CD4-positive, alpha-beta memory T cell (primary cell): ENCODE measurements around the gene CLDN24. TPM values are rescaled to one million over a fixed set of nuclear protein-coding genes. Genes with fewer than 3 reads are reported as not detected.
"Not testable (repeated sequence)": the region's sequence is repeated elsewhere in the genome, so short reads cannot be mapped to it uniquely, and the experiment has no call there.

Experiments
- CTCF ChIA-PET: fragments of 350-600 bp; sonication (Branson Sonifier 250); formaldehyde crosslinking; loops from one replicate; lab custom pipeline; 2021; ENCODE audit warnings: inconsistent platforms; ENCODE audit not compliant: partially characterized antibody; lab: Charles Lee
- POLR2A ChIA-PET: fragments of 350-600 bp; sonication (Branson Sonifier 250); formaldehyde crosslinking; loops from one replicate; lab custom pipeline; 2021; ENCODE audit not compliant: partially characterized antibody; lab: Charles Lee
- DNase-seq, 5 donors: peaks; one replicate each; pipeline versions ENCODE4 v3.0.0 to v3.0.0-alpha.2; 2020 to 2022; ENCODE audit warnings: mixed read lengths in 1 of 5
- H3K27ac ChIP-seq: one replicate; pipeline ENCODE4 v1.7.0; 2013; ENCODE audit warnings: low read depth, low read length
- H3K27me3 ChIP-seq: 2 replicates; pipeline ENCODE4 v1.7.0; 2013; ENCODE audit warnings: mild to moderate bottlenecking, low read length, moderate library complexity; ENCODE audit not compliant: insufficient read depth
- H3K36me3 ChIP-seq: 2 replicates; pipeline ENCODE4 v1.7.0; 2013; ENCODE audit warnings: mild to moderate bottlenecking, low read length, moderate library complexity; ENCODE audit not compliant: insufficient read depth
- H3K4me1 ChIP-seq: 2 replicates; pipeline ENCODE4 v1.7.0; 2013; ENCODE audit warnings: mild to moderate bottlenecking, low read length, moderate library complexity; ENCODE audit not compliant: insufficient read depth
- H3K4me3 ChIP-seq, 2 donors: one replicate each; pipeline ENCODE4 v1.7.0; 2013; ENCODE audit warnings: low read length in 2 of 2, mild to moderate bottlenecking in 1 of 2
- H3K9me3 ChIP-seq, 2 donors: one replicate each; pipeline ENCODE4 v1.7.0; 2013; ENCODE audit warnings: low read length in 2 of 2, control low read depth in 1 of 2; ENCODE audit not compliant: control insufficient read depth in 1 of 2
- H3K27ac Mint-ChIP-seq, 7 donors: one replicate each; pipeline ENCODE4 v1.8.0; 2020 to 2021; ENCODE audit warnings: mixed read lengths in 7 of 7, mild to moderate bottlenecking in 6 of 7, inconsistent platforms in 3 of 7, moderate library complexity in 3 of 7
- H3K27me3 Mint-ChIP-seq, 2 donors: one replicate each; pipeline ENCODE4 v1.8.0; 2020 to 2021; ENCODE audit warnings: mixed read lengths in 2 of 2
- H3K36me3 Mint-ChIP-seq, 2 donors: one replicate each; pipeline ENCODE4 v1.8.0; 2020 to 2021; ENCODE audit warnings: mixed read lengths in 2 of 2, inconsistent platforms in 1 of 2, mild to moderate bottlenecking in 1 of 2
- H3K4me1 Mint-ChIP-seq, 4 donors: one replicate each; pipeline ENCODE4 v1.8.0; 2020 to 2021; ENCODE audit warnings: mixed read lengths in 4 of 4, mild to moderate bottlenecking in 1 of 4
- H3K4me3 Mint-ChIP-seq, 8 donors: one replicate each; pipeline ENCODE4 v1.8.0; 2020 to 2021; ENCODE audit warnings: mixed read lengths in 8 of 8, mild to moderate bottlenecking in 7 of 8, moderate library complexity in 6 of 8, inconsistent platforms in 3 of 8
- H3K9me3 Mint-ChIP-seq, 8 donors: one replicate each; pipeline ENCODE4 v1.8.0; 2020 to 2021; ENCODE audit warnings: mixed read lengths in 8 of 8, mild to moderate bottlenecking in 5 of 8, inconsistent platforms in 3 of 8, moderate library complexity in 1 of 8
- intact Hi-C: fragments of 100-400 bp; cut with micrococcal nuclease; formaldehyde crosslinking; loops from one replicate; pipeline ENCODE4 v1.15.1; 2023
- polyA plus RNA-seq, 2 donors: library from polyadenylated mRNA; unstranded; fragments of 300-500 nt; fragmentation: Illumina TruSeq; gene quantifications; one replicate each; pipeline ENCODE4 v1.2.3, GENCODE V29; 2021
- total RNA-seq, 2 experiments: library from RNA; stranded (reverse); gene quantifications; one replicate each; pipeline ENCODE4 v1.2.3, GENCODE V29; 2021

Gene CLDN24
- total and polyA plus RNA-seq, 4 experiments from 2014 or later, result not detected

DNA sequence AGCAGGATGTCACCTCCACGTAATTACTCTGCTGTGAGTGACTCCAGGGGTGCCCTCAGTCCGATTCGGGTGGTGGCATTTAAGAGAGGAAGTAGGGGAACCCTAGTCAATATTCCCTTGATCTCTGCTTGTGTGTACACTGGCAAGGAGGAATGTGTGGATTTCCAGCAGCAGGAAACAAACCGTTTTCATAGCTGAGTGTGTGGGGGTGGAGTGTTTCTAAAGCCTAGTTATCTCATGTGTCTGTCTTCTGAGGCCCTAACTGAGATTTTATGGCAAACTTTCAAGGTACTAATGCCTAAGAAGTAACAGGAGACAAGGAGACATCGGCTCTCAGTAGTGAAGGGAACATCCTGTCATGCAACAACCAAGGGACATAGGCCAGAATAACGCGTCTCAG is 6.6 kb upstream of the CLDN24 start:
- Mint-ChIP-seq H3K27me3 (peaks cover 4 to 12% of the 10 kb centered on the region in 2 donors), H3K27ac (no peak overlapping the region), H3K36me3 (peaks cover 0 to 5% of the 10 kb centered on the region in 2 donors), H3K9me3 (peaks cover 0 to 10% (median 0%) of the 10 kb centered on the region in 8 donors), H3K4me1 (peaks cover 0 to 3% (median 0%) of the 10 kb centered on the region in 4 donors), H3K4me3 (no peak overlapping the region)
- no peaks in the 10 kb centered on the region for H3K4me1 ChIP-seq
- no peak for DNase-seq
- H3K36me3 ChIP-seq, result no peaks in the 10 kb centered on the region
- H3K4me3 ChIP-seq, result no peak overlapping the region
- intact Hi-C loops, result no loop called here
- no peaks in the 10 kb centered on the region for H3K9me3 ChIP-seq
- ChIA-PET POLR2A (no interaction called here), CTCF (no interaction called here)
- no peak overlapping the region for H3K27ac ChIP-seq
- no peaks in the 10 kb centered on the region for H3K27me3 ChIP-seq

DNA sequence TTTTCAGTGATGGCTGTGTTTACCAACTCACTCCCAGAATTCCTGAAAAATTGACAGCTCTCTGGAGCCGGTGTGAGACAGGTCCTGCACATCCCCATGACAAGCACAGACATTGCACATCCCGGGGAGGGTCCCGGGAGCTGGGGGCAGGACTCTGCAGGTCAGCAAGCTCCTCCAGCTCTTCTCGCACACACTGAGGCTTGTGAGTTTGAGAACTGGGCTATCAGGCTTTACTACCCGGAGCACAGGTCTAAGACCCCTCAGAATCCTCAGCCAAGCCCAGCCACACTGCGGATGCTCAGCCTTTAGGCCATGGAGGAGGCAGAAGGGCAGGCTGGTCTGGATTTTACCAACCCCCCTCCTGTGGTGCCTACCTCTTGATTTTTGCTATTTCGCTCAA is 5.6 kb upstream of the CLDN24 start:
- peaks cover 0 to 5% of the 10 kb centered on the region in 2 donors for H3K36me3 Mint-ChIP-seq
- no peaks in the 10 kb centered on the region for H3K36me3 ChIP-seq
- no peaks in the 10 kb centered on the region for H3K27me3 ChIP-seq
- intact Hi-C loops, result no loop called here
- no peak overlapping the region for H3K4me3 Mint-ChIP-seq
- H3K9me3 ChIP-seq, result no peaks in the 10 kb centered on the region
- H3K27me3 Mint-ChIP-seq, result peaks cover 3 to 11% of the 10 kb centered on the region in 2 donors
- POLR2A ChIA-PET, result no interaction called here
- peaks cover 0 to 3% (median 0%) of the 10 kb centered on the region in 4 donors for H3K4me1 Mint-ChIP-seq
- H3K27ac Mint-ChIP-seq, result no peak overlapping the region
- CTCF ChIA-PET, result interaction anchor here (0.5 kb wide), 1 partner anchor 78 kb away, joined by 3 read pairs; no protein-coding TSS in a partner anchor
- no peak overlapping the region for H3K27ac ChIP-seq
- H3K4me1 ChIP-seq, result no peaks in the 10 kb centered on the region
- peaks cover 0 to 10% (median 0%) of the 10 kb centered on the region in 8 donors for H3K9me3 Mint-ChIP-seq
- no peak for DNase-seq
- H3K4me3 ChIP-seq, result no peak overlapping the region

DNA sequence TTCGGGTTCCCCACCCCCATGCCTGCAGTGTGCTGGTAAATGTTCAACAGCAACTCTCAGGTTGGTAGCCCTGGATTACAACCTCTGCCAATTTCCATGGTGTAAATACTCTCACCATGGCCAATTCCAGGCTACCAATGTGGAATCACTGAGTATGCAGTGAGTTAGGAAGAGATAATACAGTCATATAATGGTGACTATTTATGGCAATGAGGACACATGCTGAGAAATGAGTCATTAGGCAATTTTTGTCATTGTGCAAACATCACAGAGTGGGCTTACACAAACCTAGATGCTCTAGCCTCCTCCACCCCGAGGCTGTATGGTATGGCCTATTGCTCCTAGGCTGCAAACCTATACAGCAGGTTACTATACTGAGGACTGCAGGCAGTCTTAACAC is 4.6 kb upstream of the CLDN24 start:
- no peak overlapping the region for H3K27ac ChIP-seq
- H3K27me3 ChIP-seq, result no peaks in the 10 kb centered on the region
- Mint-ChIP-seq H3K4me1 (peaks cover 0 to 4% (median 1%) of the 10 kb centered on the region in 4 donors), H3K27me3 (peaks cover 2 to 8% of the 10 kb centered on the region in 2 donors), H3K27ac (no peak overlapping the region), H3K9me3 (peaks cover 0 to 10% (median 0%) of the 10 kb centered on the region in 8 donors), H3K36me3 (peaks cover 0 to 5% of the 10 kb centered on the region in 2 donors), H3K4me3 (no peak overlapping the region)
- no peaks in the 10 kb centered on the region for H3K36me3 ChIP-seq
- no peak overlapping the region for H3K4me3 ChIP-seq
- H3K9me3 ChIP-seq, result no peaks in the 10 kb centered on the region
- no peaks in the 10 kb centered on the region for H3K4me1 ChIP-seq
- ChIA-PET CTCF (no interaction called here), POLR2A (no interaction called here)
- intact Hi-C loops, result no loop called here
- no peak for DNase-seq

DNA sequence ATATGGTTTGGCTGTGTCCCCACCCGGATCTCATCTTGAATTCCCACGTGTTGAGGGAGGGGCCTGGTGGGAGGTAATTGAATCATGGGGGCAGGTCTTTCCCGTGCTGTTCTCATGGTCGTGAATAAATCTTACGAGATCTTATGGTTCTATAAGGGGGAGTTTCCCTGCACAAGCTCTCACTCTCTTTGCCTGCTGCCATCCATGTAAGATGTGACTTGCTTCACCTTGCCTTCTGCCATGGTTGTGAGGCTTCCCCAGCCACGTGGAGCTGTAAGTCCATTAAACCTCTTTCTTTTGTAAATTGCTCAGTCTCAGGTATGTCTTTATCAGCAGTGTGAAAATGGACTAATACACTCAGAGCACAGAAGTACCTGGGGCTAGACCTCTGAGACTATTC is 4.2 kb upstream of the CLDN24 start:
- H3K4me3 Mint-ChIP-seq, H3K4me3 ChIP-seq, POLR2A ChIA-PET, H3K4me1 Mint-ChIP-seq, H3K27me3 Mint-ChIP-seq, intact Hi-C loops, H3K27ac Mint-ChIP-seq, H3K36me3 Mint-ChIP-seq, H3K27ac ChIP-seq, H3K4me1 ChIP-seq, DNase-seq, H3K9me3 ChIP-seq, H3K27me3 ChIP-seq, CTCF ChIA-PET, H3K36me3 ChIP-seq: not testable (repeated sequence)
- H3K9me3 Mint-ChIP-seq, result peaks cover 0 to 10% (median 0%) of the 10 kb centered on the region in 8 donors

DNA sequence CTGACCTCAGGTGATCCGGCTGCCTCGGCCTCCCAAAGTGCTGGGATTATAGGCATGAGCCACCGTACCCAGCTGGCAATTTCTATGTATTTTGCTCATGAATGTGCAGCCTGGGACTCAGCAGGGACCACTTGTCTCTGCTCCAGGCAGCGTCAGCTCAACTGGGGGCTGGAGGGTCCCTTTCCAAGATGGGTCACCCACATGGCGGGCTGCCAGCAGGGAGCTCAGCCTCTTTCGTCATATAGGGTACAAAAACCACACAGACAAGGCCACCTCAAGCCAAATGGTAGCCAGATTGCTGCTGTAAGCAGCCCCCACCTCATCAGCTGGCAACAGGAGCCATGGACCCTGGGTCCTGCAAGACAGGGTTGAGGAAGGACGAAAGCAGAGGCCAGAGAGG is 2.4 kb upstream of the CLDN24 start:
- Mint-ChIP-seq H3K4me1 (peaks cover 4 to 24% (median 17%) of the 10 kb centered on the region in 4 donors), H3K4me3 (no peak overlapping the region), H3K27ac (no peak overlapping the region), H3K36me3 (peaks cover 0 to 5% of the 10 kb centered on the region in 2 donors), H3K27me3 (peaks cover 2 to 5% of the 10 kb centered on the region in 2 donors), H3K9me3 (peaks cover 0 to 10% (median 0%) of the 10 kb centered on the region in 8 donors)
- ChIA-PET CTCF (no interaction called here), POLR2A (no interaction called here)
- Histone ChIP-seq H3K4me3 (no peak overlapping the region), H3K27me3 (no peaks in the 10 kb centered on the region), H3K4me1 (peaks cover 16% of the 10 kb centered on the region), H3K27ac (no peak overlapping the region), H3K9me3 (no peaks in the 10 kb centered on the region), H3K36me3 (no peaks in the 10 kb centered on the region)
- intact Hi-C loops, result no loop called here
- DNase-seq, result no peak

DNA sequence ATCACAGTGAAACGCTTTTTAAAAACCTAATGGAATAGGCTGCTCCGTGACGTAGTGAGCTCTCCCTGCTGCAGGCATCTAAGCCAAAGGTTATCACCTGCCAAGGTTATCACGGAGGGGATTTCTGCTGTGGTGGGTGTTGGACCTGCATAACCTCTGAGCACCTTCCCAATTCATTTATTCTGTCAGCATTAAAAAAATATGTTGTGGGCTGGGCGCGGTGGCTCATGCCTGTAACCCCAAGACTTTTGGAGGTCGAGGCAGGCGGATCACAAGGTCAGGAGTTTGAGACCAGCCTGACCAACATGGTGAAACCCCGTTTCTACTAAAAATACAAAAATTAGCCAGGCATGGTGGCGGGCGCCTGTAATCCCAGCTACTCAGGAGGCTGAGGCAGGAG is 1.8 kb upstream of the CLDN24 start:
- H3K36me3 Mint-ChIP-seq, H3K27ac ChIP-seq, H3K36me3 ChIP-seq, H3K4me3 Mint-ChIP-seq, H3K9me3 ChIP-seq, DNase-seq, H3K27me3 ChIP-seq, H3K27ac Mint-ChIP-seq, H3K27me3 Mint-ChIP-seq, CTCF ChIA-PET, intact Hi-C loops, POLR2A ChIA-PET, H3K9me3 Mint-ChIP-seq, H3K4me3 ChIP-seq: not testable (repeated sequence)
- H3K4me1 ChIP-seq, result peaks cover 16% of the 10 kb centered on the region
- H3K4me1 Mint-ChIP-seq, result peaks cover 4 to 23% (median 17%) of the 10 kb centered on the region in 4 donors

- H3K27ac ChIP-seq, result no peak overlapping the region
- H3K4me3 Mint-ChIP-seq, result no peak overlapping the region
- no peak for DNase-seq
- H3K27ac Mint-ChIP-seq, result no peak overlapping the region
- peaks cover 4 to 21% (median 17%) of the 10 kb centered on the region in 4 donors for H3K4me1 Mint-ChIP-seq
- no peak overlapping the region for H3K4me3 ChIP-seq
- peaks cover 16% of the 10 kb centered on the region for H3K4me1 ChIP-seq
- no peaks in the 10 kb centered on the region for H3K9me3 ChIP-seq
- POLR2A ChIA-PET, result no interaction called here
- CTCF ChIA-PET, result no interaction called here
- peaks cover 0 to 5% of the 10 kb centered on the region in 2 donors for H3K27me3 Mint-ChIP-seq
- H3K36me3 Mint-ChIP-seq, result no peaks in the 10 kb centered on the region
- no peaks in the 10 kb centered on the region for H3K27me3 ChIP-seq
- no peaks in the 10 kb centered on the region for H3K36me3 ChIP-seq
- intact Hi-C loops, result no loop called here
- H3K9me3 Mint-ChIP-seq, result peaks cover 0 to 3% (median 0%) of the 10 kb centered on the region in 8 donors
These were observed 1.1 kb upstream of the CLDN24 start for GRCh38 chr4:183323295-183323694.
